ENCODE data around the gene ZHX3.
A peak's percentile ranks its signal among the peaks of the same experiment; 100 is the strongest.
"Not testable (repeated sequence)": the region's sequence is repeated elsewhere in the genome, so short reads cannot be mapped to it uniquely, and the experiment has no call there.

Gene ZHX3

GRCh38 chr20:41137614-41138474, 179.7 kb downstream of the ZHX3 start:
- peak in 38 of 56 donors; percentile 25 to 82 (median 62) for DNase-seq

GRCh38 chr20:41136680-41137613, 180.6 kb downstream of the ZHX3 start, which contains the start of gene PLCG1:
Gene PLCG1 (plus strand): TSS chr20:41137543. CDS start chr20:41137642, 99 bp downstream.
- DNase-seq: peak in 55 of 56 donors; percentile 46 to 94 (median 86)

GRCh38 chr20:41135888-41136679, 181.4 kb downstream of the ZHX3 start:
- no peak for DNase-seq

- DNase-seq: peak in 11 of 56 donors; percentile 6 to 42 (median 20)
Observed at GRCh38 chr20:41135187-41135887, 182.2 kb downstream of the ZHX3 start.

GRCh38 chr20:41134362-41135186, 183.0 kb downstream of the ZHX3 start:
- no peak for DNase-seq

GRCh38 chr20:41133709-41134361, 183.7 kb downstream of the ZHX3 start:
- DNase-seq: peak in 11 of 56 donors; percentile 16 to 68 (median 21)

- DNase-seq: not testable (repeated sequence)
Observed at GRCh38 chr20:41132388-41132775, 185.1 kb downstream of the ZHX3 start.

- no peak for DNase-seq
Observed at GRCh38 chr20:41131594-41132387, 185.7 kb downstream of the ZHX3 start.
